Measurements from ENCODE around the gene RBFOX1.

DNA sequence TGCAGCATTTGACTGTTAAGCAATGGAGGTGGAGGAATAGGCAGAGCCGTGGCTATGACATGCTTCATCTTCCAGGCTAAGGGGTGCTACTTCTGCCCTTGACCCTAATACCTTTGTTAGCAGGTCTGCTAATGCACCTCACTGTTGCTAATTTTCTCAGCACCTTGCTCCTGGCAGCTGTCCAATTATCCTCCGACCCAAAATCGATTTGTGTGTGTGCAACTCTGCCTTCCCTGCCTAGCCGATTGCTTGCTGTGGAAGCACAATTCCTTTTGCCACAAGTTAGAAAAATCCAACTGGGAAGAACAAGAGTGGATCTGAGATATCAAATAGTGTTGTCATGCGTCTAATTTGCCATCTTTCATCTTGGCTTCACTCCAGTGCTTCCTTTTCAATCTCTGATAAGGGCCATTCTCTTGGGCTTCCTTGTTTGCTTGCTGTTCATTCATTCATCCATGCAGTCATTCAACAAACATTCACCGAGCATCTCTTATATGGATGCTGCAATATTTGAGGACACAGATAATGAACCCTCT lies 422.8 kb downstream of the RBFOX1 start:
- TF ChIP-seq POLR2A (IDR thresholded peaks at IDR 0.05), result no peak
- TF ChIP-seq CTCF (IDR thresholded peaks at IDR 0.05), result no peak

Measured in heart left ventricle (tissue), 13 donors.